HepG2 (cell line): Measurements from ENCODE around the gene SRRT. TPM values are rescaled to one million over a fixed set of nuclear protein-coding genes. Genes with fewer than 3 reads are reported as not detected.

Experiments used
- AHR ChIP-seq: IDR thresholded peaks from 2 replicates; pipeline ENCODE4 v1.6.1; 2018; ENCODE audit warnings: missing genetic modification reagents, missing compliant biosample characterization
- BRF2 ChIP-seq: sonication (generic); formaldehyde crosslinking; IDR thresholded peaks from 2 replicates; pipeline ENCODE4 v1.8.1; 2022; ENCODE audit warnings: mild to moderate bottlenecking, missing genetic modification reagents
- CHD2 ChIP-seq: IDR thresholded peaks from 2 replicates; pipeline ENCODE4 v1.6.1; 2011; ENCODE audit warnings: low read depth, low read length, improper control_type of control experiment
- CREB1 ChIP-seq, 2 experiments: fragments of 450-650 bp in 1 of 2; IDR thresholded peaks; 2 replicates each; pipeline ENCODE4 v1.6.1; 2016 to 2017; ENCODE audit warnings: control low read depth in 1 of 2, mild to moderate bottlenecking in 1 of 2, missing compliant biosample characterization in 1 of 2, missing genetic modification characterization in 1 of 2
- MED13 ChIP-seq: sonication (generic); formaldehyde crosslinking; IDR thresholded peaks from 2 replicates; pipeline ENCODE4 v1.5.0; 2020; ENCODE audit warnings: missing genetic modification reagents
- PATZ1 ChIP-seq: sonication (generic); formaldehyde crosslinking; IDR thresholded peaks from 2 replicates; pipeline ENCODE4 v1.4.0; 2020; ENCODE audit warnings: missing genetic modification reagents
- RARA ChIP-seq: IDR thresholded peaks from 2 replicates; pipeline ENCODE4 v1.6.1; 2016; ENCODE audit warnings: missing genetic modification reagents, missing compliant biosample characterization
- SALL1 ChIP-seq: sonication (generic); formaldehyde crosslinking; IDR thresholded peaks from 2 replicates; pipeline ENCODE4 v1.8.0; 2022; ENCODE audit warnings: mild to moderate bottlenecking, missing genetic modification reagents
- UBTF ChIP-seq: sonication (generic); formaldehyde crosslinking; IDR thresholded peaks from 2 replicates; pipeline ENCODE4 v1.4.0; 2020; ENCODE audit warnings: mild to moderate bottlenecking, missing genetic modification reagents
- ZBTB10 ChIP-seq: sonication (generic); formaldehyde crosslinking; IDR thresholded peaks from 2 replicates; pipeline ENCODE4 v1.4.0; 2020; ENCODE audit warnings: missing genetic modification reagents, borderline replicate concordance
- ZC3H13 ChIP-seq: sonication (generic); formaldehyde crosslinking; IDR thresholded peaks from 2 replicates; pipeline ENCODE4 v1.8.1; 2023; ENCODE audit warnings: mild to moderate bottlenecking, missing genetic modification reagents, moderate library complexity
- ZFP41 ChIP-seq: sonication (generic); formaldehyde crosslinking; IDR thresholded peaks from 2 replicates; pipeline ENCODE4 v1.4.0; 2020; ENCODE audit warnings: mild to moderate bottlenecking, missing genetic modification reagents, borderline replicate concordance
- ZNF235 ChIP-seq: sonication (generic); formaldehyde crosslinking; IDR thresholded peaks from 2 replicates; pipeline ENCODE4 v1.8.1; 2023; ENCODE audit warnings: mild to moderate bottlenecking, missing genetic modification reagents, borderline replicate concordance
- ZNF317 ChIP-seq: sonication (generic); formaldehyde crosslinking; IDR thresholded peaks from 2 replicates; pipeline ENCODE4 v1.5.0; 2020; ENCODE audit warnings: mild to moderate bottlenecking, missing genetic modification reagents
- ZNF414 ChIP-seq: sonication (generic); formaldehyde crosslinking; IDR thresholded peaks from 2 replicates; pipeline ENCODE4 v1.5.0; 2020; ENCODE audit warnings: missing genetic modification reagents
- ZNF558 ChIP-seq: sonication (generic); formaldehyde crosslinking; IDR thresholded peaks from 2 replicates; pipeline ENCODE4 v1.9.0; 2022; ENCODE audit warnings: mild to moderate bottlenecking, missing genetic modification reagents, borderline replicate concordance
- ZNF563 ChIP-seq: sonication (generic); formaldehyde crosslinking; IDR thresholded peaks from 2 replicates; pipeline ENCODE4 v1.8.0; 2022; ENCODE audit warnings: mild to moderate bottlenecking, moderate library complexity, missing genetic modification reagents
- ZNF678 ChIP-seq: sonication (generic); formaldehyde crosslinking; IDR thresholded peaks from 2 replicates; pipeline ENCODE4 v1.4.0; 2020; ENCODE audit warnings: mild to moderate bottlenecking, missing genetic modification reagents
- ZNF724P ChIP-seq: sonication (generic); formaldehyde crosslinking; IDR thresholded peaks from 2 replicates; pipeline ENCODE4 v1.8.0; 2022; ENCODE audit warnings: missing genetic modification reagents, borderline replicate concordance
- ZNF781 ChIP-seq: sonication (generic); formaldehyde crosslinking; IDR thresholded peaks from 2 replicates; pipeline ENCODE4 v1.5.1; 2020; ENCODE audit warnings: borderline replicate concordance, mild to moderate bottlenecking, missing genetic modification reagents; ENCODE audit errors: not compliant biosample characterization
- ZNF879 ChIP-seq: sonication (generic); formaldehyde crosslinking; IDR thresholded peaks from 2 replicates; pipeline ENCODE4 v1.8.1; 2023; ENCODE audit warnings: missing genetic modification reagents
- polyA plus RNA-seq, 8 experiments: library from polyadenylated mRNA; depleted of rRNA in 3 of 8; stranded (reverse) in 7 of 8; unstranded in 1 of 8; fragments of >200 nt; fragmentation: Illumina TruSeq in 4 of 8; extraction: Trizol in 4 of 8; gene quantifications; 2 replicates each; pipeline versions ENCODE4 v1.2.1 to v1.2.3, GENCODE V29; 2011 to 2016; ENCODE audit warnings: low read depth in 4 of 8, missing spikeins in 1 of 8, mixed read lengths in 1 of 8; ENCODE audit not compliant: insufficient read depth in 1 of 8
- total RNA-seq, 5 experiments: library from RNA; depleted of rRNA; stranded (reverse); fragments of >200 nt; fragmentation: Illumina TruSeq; extraction: Trizol; gene quantifications; 2 replicates each; pipeline ENCODE4 v1.2.3, GENCODE V29; 2016; ENCODE audit warnings: low read depth in 1 of 5

SRRT gene
- total and polyA plus RNA-seq, 2 of the 13 experiments (the other 11 are each of a cell fraction or from before 2014, with no cell fraction given): 26.2 to 106 TPM

- TF ChIP-seq CHD2 (peak; percentile 89), ZFP41 (CRISPR knock-in tag) (no peak), SALL1 (CRISPR knock-in tag) (no peak), ZNF235 (CRISPR knock-in tag) (no peak), PATZ1 (CRISPR knock-in tag) (peak; percentile 50), UBTF (peak; percentile 58; the same call in 1 of the 2 replicates), ZC3H13 (no peak), ZNF781 (CRISPR knock-in tag) (no peak), RARA (CRISPR knock-in tag) (0 out of 2 replicates have a peak, but pooled peaks have one; percentile 15), MED13 (no peak), BRF2 (CRISPR knock-in tag) (no peak), ZNF317 (no peak), ZNF724P (CRISPR knock-in tag) (0 out of 2 replicates have a peak, but pooled peaks have one; percentile 26), ZNF678 (CRISPR knock-in tag) (0 out of 2 replicates have a peak, but pooled peaks have one; percentile 6), ZNF558 (CRISPR knock-in tag) (peak; percentile 26; the same call in 1 of the 2 replicates), ZNF879 (CRISPR knock-in tag) (0 out of 2 replicates have a peak, but pooled peaks have one; percentile 14), CREB1 (IDR thresholded peaks at IDR 0.05) (peak; percentile 55), CREB1 (CRISPR knock-in tag; IDR thresholded peaks at IDR 0.05) (no peak), AHR (CRISPR knock-in tag) (peak; percentile 64; the same call in 1 of the 2 replicates), ZNF414 (no peak), ZNF563 (CRISPR knock-in tag) (peak; percentile 10; the same call in 1 of the 2 replicates), ZBTB10 (CRISPR knock-in tag) (0 out of 2 replicates have a peak, but pooled peaks have one; percentile 10)
Measured at GRCh38 chr7:100875356-100875751, 451 bp downstream of the SRRT start (continued).
